HL-60 (cell line): ENCODE data around the gene TRIM31.

Experiments
- DNase-seq, 2 experiments: peaks; one replicate each; pipeline ENCODE4 v3.0.0-alpha.2; 2010 to 2020; ENCODE audit warnings: low read depth in 1 of 2, low spot score in 1 of 2
- H3K27ac ChIP-seq: fragments of 250-450 bp; sonication (Bioruptor Pico); replicated peaks from 2 replicates; pipeline ENCODE4 v1.5.1; 2020; ENCODE audit warnings: mild to moderate bottlenecking, moderate library complexity
- H3K27me3 ChIP-seq: fragments of 250-450 bp; sonication (Bioruptor Pico); 2 replicates; pipeline ENCODE4 v1.5.1; 2021; ENCODE audit warnings: mild to moderate bottlenecking, moderate library complexity; ENCODE audit not compliant: insufficient read depth, poor library complexity, severe bottlenecking
- H3K4me3 ChIP-seq: replicated peaks from 2 replicates; pipeline ENCODE4 v1.5.1; 2011; ENCODE audit warnings: mild to moderate bottlenecking, control low read depth, low read length; ENCODE audit not compliant: insufficient read depth
- GABPA ChIP-seq: IDR thresholded peaks from 2 replicates; pipeline ENCODE4 v1.6.1; 2012; ENCODE audit warnings: low read depth
- POLR2AphosphoS5 ChIP-seq: IDR thresholded peaks from 2 replicates; pipeline ENCODE4 v1.6.1; 2012; ENCODE audit warnings: low read depth
- SPI1 ChIP-seq: IDR thresholded peaks from 2 replicates; pipeline ENCODE4 v1.6.1; 2012; ENCODE audit warnings: low read depth, mild to moderate bottlenecking, borderline replicate concordance
- TF ChIP-seq, protein P1 (sequence below): IDR thresholded peaks from one replicate; pipeline ENCODE4 v1.5.1; 2011; ENCODE audit warnings: low read length, control low read depth, inconsistent platforms; ENCODE audit not compliant: insufficient read depth
- TF ChIP-seq, protein P2 (sequence below): IDR thresholded peaks from 2 replicates; pipeline ENCODE4 v1.6.1; 2012; ENCODE audit warnings: low read depth; ENCODE audit not compliant: insufficient replicate concordance

The TRIM31 gene

DNA sequence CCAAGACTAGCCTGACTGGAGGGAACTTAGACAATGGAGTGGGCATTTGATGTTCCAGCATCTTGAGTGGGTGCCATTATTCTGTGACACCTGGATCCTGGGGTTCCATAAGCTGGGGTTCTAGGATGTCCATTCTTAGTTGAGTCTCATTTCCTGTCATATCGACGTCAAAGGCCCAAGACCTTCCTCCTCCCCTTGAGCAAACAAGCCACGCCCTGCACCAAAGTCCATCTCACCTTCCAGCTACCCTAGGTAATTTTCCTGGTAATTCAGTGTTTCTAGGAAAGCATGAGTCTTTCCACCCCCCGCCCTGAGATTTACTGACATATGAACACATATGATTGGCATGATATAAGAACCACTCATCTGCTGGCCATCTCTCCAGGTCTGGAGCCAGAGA, 22.9 kb upstream of the TRIM31 start, which contains the start of gene TRIM40:
Gene TRIM40 (plus strand): TSS at position 384 of the 400 bp plus-strand sequence. CDS start 897 bp downstream, outside the sequence.
- no peak within 1 kb of the TSS for H3K4me3 ChIP-seq
- DNase-seq = no peak
- no peak within 1 kb of the TSS for H3K27ac ChIP-seq
- TF ChIP-seq, protein P1, sequence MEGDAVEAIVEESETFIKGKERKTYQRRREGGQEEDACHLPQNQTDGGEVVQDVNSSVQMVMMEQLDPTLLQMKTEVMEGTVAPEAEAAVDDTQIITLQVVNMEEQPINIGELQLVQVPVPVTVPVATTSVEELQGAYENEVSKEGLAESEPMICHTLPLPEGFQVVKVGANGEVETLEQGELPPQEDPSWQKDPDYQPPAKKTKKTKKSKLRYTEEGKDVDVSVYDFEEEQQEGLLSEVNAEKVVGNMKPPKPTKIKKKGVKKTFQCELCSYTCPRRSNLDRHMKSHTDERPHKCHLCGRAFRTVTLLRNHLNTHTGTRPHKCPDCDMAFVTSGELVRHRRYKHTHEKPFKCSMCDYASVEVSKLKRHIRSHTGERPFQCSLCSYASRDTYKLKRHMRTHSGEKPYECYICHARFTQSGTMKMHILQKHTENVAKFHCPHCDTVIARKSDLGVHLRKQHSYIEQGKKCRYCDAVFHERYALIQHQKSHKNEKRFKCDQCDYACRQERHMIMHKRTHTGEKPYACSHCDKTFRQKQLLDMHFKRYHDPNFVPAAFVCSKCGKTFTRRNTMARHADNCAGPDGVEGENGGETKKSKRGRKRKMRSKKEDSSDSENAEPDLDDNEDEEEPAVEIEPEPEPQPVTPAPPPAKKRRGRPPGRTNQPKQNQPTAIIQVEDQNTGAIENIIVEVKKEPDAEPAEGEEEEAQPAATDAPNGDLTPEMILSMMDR = no peak
- TF ChIP-seq SPI1 (no peak), GABPA (no peak)
- peaks cover 9% of the 10 kb centered on the region for H3K27me3 ChIP-seq

DNA sequence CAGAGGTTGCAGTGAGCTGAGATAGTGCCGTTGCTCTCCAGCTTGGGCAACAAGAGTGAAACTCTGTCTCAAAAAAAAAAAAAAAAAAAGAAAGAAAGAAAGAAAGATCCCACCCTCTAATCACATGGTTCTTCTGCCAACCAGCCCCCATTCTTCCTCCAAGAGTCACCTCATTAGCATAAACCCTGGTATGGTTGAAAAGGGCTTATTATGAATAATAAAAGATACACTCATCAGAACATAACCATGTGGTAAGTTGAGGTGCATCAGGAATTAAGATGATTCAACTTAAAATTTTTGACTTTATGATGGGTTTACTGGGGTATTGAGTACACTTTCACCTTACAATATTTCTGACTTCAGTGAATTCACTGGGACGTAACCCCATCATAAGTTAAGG, 22.3 kb upstream of the TRIM31 start:
- DNase-seq = no peak
- no peak overlapping the region for H3K27ac ChIP-seq

DNA sequence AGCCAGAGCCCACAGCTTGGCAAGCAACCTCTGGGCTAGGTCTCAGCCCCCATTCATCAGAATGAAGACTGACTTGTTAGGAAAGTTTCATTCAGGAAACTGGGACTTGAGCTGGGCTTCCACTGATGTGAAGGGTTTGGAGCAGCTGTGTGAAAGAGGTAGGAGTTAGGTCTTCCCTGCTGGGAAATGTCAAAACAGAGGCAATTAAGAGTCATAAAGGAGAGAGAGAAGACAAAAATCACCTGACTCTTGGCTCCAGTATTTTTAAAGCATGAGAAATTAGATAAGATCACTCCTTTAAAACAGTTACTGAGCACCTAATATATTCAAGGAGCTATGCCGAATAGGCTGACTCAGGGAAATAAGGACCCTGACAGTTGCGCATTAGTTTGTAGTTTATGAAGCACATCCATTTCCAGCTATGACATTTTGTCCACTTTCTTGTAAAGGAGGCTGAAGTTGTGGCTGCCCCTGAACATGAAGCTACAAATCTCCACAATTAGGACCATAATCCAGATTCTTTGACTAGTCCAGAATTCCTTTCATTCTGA, 19.1 kb upstream of the TRIM31 start:
- TF ChIP-seq, protein P2, sequence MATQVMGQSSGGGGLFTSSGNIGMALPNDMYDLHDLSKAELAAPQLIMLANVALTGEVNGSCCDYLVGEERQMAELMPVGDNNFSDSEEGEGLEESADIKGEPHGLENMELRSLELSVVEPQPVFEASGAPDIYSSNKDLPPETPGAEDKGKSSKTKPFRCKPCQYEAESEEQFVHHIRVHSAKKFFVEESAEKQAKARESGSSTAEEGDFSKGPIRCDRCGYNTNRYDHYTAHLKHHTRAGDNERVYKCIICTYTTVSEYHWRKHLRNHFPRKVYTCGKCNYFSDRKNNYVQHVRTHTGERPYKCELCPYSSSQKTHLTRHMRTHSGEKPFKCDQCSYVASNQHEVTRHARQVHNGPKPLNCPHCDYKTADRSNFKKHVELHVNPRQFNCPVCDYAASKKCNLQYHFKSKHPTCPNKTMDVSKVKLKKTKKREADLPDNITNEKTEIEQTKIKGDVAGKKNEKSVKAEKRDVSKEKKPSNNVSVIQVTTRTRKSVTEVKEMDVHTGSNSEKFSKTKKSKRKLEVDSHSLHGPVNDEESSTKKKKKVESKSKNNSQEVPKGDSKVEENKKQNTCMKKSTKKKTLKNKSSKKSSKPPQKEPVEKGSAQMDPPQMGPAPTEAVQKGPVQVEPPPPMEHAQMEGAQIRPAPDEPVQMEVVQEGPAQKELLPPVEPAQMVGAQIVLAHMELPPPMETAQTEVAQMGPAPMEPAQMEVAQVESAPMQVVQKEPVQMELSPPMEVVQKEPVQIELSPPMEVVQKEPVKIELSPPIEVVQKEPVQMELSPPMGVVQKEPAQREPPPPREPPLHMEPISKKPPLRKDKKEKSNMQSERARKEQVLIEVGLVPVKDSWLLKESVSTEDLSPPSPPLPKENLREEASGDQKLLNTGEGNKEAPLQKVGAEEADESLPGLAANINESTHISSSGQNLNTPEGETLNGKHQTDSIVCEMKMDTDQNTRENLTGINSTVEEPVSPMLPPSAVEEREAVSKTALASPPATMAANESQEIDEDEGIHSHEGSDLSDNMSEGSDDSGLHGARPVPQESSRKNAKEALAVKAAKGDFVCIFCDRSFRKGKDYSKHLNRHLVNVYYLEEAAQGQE = no peak
- TF ChIP-seq, protein P1 = no peak
- no peak for TF ChIP-seq POLR2AphosphoS5
- peaks cover 28% of the 10 kb centered on the region for H3K27me3 ChIP-seq

More for the DNA sequence above, 22.3 kb upstream of the TRIM31 start:
- Histone ChIP-seq H3K4me3 (no peak overlapping the region), H3K27me3 (peaks cover 11% of the 10 kb centered on the region)
- TF ChIP-seq POLR2AphosphoS5 (no peak), GABPA (no peak), SPI1 (no peak)
- TF ChIP-seq, protein P1 = no peak
- TF ChIP-seq, protein P2 = no peak

More for the DNA sequence above, 19.1 kb upstream of the TRIM31 start:
- no peak for DNase-seq
- Histone ChIP-seq H3K27ac (no peak overlapping the region), H3K4me3 (no peak overlapping the region)
